Muscle layer of duodenum (tissue), 2 donors: Measurements from ENCODE around the gene SH3BP4.

ENCODE experiments used
- H3K27ac ChIP-seq: one replicate; pipeline ENCODE4 v1.7.0; 2013; ENCODE audit warnings: mild to moderate bottlenecking, low read length
- H3K27me3 ChIP-seq: one replicate; pipeline ENCODE4 v1.7.0; 2013; ENCODE audit warnings: low read depth, mild to moderate bottlenecking, control low read depth, low read length
- H3K36me3 ChIP-seq, 2 donors: one replicate each; pipeline ENCODE4 v1.7.0; 2013; ENCODE audit warnings: low read length in 2 of 2, control low read depth in 1 of 2, mild to moderate bottlenecking in 1 of 2; ENCODE audit not compliant: insufficient read depth in 2 of 2, control insufficient read depth in 1 of 2
- H3K4me1 ChIP-seq, 2 donors: one replicate each; pipeline ENCODE4 v1.7.0; 2013; ENCODE audit warnings: low read length in 2 of 2, mild to moderate bottlenecking in 2 of 2, control low read depth in 1 of 2, moderate library complexity in 1 of 2; ENCODE audit not compliant: insufficient read depth in 2 of 2, control insufficient read depth in 1 of 2
- H3K4me3 ChIP-seq, 2 donors: one replicate each; pipeline ENCODE4 v1.7.0; 2013; ENCODE audit warnings: low read length in 2 of 2, low read depth in 1 of 2, mild to moderate bottlenecking in 1 of 2
- H3K9me3 ChIP-seq, 2 donors: one replicate each; pipeline ENCODE4 v1.7.0; 2013; ENCODE audit warnings: low read length in 2 of 2, control low read depth in 1 of 2, mild to moderate bottlenecking in 1 of 2; ENCODE audit not compliant: control insufficient read depth in 1 of 2
- donor health status: healthy.

Gene SH3BP4

DNA sequence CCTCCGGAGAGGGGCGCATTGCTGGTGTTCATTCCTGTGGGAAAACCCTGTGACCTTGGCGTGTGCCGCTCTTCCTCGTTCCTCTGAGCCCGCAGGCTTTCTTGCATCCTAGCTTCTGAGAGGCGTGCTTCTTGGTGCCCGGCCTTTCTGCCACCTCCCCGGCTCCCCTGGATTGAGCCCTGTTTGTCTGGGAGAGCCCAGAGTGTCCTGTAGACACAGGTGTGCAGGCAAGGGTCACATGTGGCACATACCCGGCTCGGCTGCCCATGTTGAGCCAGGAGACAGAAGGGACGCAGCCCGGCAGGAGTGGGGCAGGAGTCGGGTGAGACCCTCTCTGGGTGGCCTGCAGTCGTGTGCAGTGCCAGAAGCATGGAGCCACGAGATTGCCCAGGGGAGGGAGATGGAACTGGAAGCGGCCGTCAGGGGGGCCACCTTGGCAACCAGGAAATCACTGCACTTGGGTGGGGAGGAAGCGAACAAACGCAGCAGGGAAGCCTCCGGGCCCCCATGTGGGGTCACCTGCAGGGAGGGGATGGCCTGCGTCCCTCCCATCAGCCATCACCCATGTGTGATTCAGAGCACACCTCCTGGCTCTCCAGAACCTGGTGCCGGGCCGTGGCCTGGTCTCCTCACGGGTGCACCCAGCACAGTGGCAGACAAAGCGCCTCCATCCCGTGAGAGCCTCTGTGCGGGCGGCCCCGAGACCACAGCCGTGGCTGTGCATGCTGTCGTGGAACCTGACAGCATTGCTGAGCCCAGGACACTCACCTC lies 92.9 kb downstream of the SH3BP4 start:
- Histone ChIP-seq H3K27me3 (no peaks in the 10 kb centered on the region), H3K4me3 (no peak overlapping the region), H3K27ac (no peak overlapping the region), H3K9me3 (no peaks in the 10 kb centered on the region), H3K36me3 (peaks cover 17 to 29% of the 10 kb centered on the region in 2 donors), H3K4me1 (no peaks in the 10 kb centered on the region)

DNA sequence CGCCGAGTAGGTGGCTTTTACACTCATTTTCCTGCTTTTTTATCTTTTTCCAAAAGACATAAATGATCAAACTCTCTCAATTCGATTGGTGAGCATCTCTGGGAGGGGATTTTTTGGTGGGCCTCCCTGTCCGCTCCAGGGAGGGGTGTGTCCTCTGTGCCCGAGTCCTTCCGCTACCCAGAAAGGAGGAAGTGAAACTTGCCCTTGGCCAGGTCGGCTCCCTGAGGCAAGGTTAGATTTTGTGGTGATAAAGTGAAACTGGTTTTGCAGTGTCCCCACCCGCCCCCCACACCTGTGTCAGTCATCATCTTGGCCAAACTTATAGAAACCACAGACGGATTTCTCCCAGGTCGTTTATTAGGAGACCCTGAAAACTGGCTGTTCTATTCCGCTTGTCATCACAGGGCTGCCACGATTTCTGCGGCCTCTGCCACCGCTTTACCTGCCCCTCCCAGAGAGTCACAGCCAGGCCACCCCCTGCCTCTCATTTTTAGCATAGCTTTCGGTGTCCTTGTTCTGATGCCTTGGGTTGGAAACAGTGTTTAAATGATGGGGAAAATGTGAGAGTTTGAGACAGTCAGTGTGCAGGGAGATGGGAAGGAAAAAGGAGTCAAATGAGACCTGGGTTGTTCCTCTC lies 93.6 kb downstream of the SH3BP4 start:
- H3K27me3 ChIP-seq = no peaks in the 10 kb centered on the region
- peaks cover 17 to 29% of the 10 kb centered on the region in 2 donors for H3K36me3 ChIP-seq
- H3K27ac ChIP-seq = no peak overlapping the region
- H3K9me3 ChIP-seq = no peaks in the 10 kb centered on the region
- H3K4me1 ChIP-seq = no peaks in the 10 kb centered on the region
- H3K4me3 ChIP-seq = no peak overlapping the region

DNA sequence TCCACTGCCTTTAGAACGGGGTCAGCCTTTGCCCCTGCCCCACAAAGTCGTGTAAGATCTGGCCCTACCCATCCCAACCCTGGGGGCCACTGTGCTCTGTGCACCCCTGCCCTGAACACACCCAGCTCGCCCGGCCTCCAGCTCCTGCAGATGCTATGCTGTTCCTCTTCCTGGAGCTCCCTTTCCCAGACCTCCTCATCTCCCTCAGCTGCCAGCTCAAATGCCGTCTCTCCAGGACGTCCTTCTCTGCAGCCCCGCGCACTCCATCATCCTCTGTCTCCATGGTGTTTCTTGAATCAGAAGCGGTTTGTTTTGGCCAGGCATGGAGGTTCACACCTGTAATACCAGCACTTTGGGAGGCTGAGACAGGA lies 94.1 kb downstream of the SH3BP4 start:
- Histone ChIP-seq H3K4me3 (no peak overlapping the region), H3K27me3 (no peaks in the 10 kb centered on the region), H3K36me3 (peaks cover 17 to 25% of the 10 kb centered on the region in 2 donors), H3K4me1 (peaks cover 3 to 4% of the 10 kb centered on the region in 2 donors), H3K27ac (no peak overlapping the region), H3K9me3 (no peaks in the 10 kb centered on the region)

DNA sequence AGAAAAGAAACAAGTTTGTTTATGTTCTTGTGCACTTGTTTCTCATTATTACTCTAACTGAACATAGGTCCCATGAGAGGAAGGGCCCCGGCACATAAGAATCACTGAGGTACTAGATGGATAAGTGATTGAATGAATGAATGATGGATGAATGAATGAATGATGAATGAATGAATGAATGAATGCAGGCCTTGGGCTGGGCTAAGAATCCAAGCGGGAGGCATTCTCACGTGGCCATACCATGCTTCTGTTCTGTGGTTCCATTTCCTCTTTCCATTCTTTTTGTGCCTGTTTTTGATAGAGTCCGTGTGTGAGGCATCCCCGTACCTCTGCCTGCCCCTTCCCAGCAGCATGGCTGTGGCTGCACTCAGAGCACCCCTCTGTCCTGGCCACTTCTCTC lies 94.8 kb downstream of the SH3BP4 start:
- Histone ChIP-seq H3K27me3 (no peaks in the 10 kb centered on the region), H3K4me1 (peaks cover 9 to 10% of the 10 kb centered on the region in 2 donors), H3K9me3 (no peaks in the 10 kb centered on the region), H3K4me3 (no peak overlapping the region), H3K27ac (no peak overlapping the region), H3K36me3 (peaks cover 10 to 19% of the 10 kb centered on the region in 2 donors)

DNA sequence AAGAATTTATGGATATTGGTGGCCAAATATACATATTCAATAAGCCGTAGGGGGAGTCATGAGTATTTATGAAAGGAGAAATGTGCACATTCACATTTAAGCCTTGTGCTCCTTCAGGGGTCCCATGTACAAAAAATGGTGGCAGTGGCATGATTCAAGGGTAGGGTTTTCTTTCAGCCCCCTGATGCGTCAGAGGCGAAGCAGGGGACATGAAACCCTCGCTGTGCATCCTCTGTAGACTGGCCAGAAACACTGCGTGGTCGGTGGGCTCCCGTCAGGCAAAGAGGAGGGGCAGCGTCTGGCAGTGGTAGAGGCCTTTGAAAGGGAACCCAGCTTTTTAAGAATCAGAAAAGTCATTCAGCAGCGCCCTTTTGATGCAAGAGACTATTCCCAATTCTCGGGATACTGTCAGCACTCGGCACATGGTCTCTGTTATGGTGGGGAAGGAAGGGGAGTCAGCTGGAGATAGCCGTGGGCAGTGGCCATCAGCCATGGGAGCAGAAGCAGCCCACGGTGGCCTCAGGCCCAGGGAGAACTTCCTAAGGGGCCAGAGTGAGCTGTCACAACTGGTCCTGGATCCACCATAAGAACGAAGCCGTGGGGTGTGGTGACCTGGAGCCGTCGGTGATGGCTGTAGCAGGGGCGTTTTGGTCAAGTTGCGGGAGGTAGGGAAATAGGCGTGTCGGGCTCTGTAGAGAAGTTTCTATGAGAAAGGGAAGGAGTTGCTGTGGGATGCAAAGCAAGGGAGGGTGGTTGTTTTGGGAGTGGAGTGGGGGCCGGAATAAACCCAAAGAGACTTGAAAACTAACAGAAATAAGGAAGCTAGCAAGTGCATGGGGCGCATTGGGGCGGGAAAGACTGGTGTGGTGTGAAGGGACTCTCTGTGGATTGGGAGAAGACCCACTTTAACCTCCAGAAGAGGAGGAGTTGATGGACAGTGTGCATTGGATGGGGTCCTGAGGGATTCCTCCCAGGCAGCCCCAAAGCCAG lies 95.6 kb downstream of the SH3BP4 start:
- Histone ChIP-seq H3K4me3 (no peak overlapping the region), H3K4me1 (peaks cover 10 to 12% of the 10 kb centered on the region in 2 donors), H3K27me3 (no peaks in the 10 kb centered on the region), H3K9me3 (no peaks in the 10 kb centered on the region), H3K36me3 (peaks cover 2 to 10% of the 10 kb centered on the region in 2 donors), H3K27ac (no peak overlapping the region)

DNA sequence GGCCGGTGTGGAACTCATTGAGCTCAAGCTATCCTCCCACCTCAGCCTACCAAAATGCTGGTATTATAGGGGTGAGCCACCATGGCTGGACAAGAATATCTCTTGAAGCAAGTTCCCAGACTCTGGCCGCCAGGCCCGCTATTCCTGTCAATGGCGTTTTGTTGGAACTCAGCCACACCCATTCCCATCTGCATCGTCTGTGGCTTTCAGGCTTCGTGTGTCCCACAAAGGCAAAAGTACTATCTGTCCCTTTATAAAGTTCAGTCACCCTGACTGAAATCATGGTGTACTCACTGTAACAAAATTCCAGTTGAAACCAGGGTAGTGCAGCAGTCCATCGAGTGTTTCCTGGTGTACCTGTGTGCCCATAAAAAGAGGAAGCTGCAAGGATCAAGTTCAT lies 96.7 kb downstream of the SH3BP4 start:
- no peaks in the 10 kb centered on the region for H3K9me3 ChIP-seq
- peaks cover 10 to 12% of the 10 kb centered on the region in 2 donors for H3K4me1 ChIP-seq
- H3K36me3 ChIP-seq = peaks cover 4 to 10% of the 10 kb centered on the region in 2 donors
- H3K27ac ChIP-seq = no peak overlapping the region
- H3K4me3 ChIP-seq = no peak overlapping the region
- H3K27me3 ChIP-seq = no peaks in the 10 kb centered on the region

DNA sequence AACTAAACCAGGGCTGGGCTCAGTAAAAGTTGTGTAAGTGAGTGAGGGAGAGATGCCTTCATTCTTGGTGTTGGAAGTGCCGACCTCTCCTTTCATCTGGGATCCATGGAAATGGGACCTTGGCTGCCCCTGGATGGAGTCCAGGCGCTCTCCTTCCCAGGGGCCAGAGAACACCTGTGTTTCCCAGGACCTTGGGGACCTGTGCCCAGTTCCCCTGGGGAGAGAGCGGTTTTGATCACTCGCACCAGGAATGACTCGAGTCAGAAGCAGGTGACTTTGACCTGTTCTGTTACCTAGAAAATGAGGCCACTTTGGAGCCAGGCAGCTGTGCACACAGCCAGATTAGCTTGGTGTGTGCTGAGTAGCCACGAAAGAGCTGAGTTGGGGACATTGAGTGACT lies 97.3 kb downstream of the SH3BP4 start:
- peaks cover 4 to 10% of the 10 kb centered on the region in 2 donors for H3K36me3 ChIP-seq
- no peaks in the 10 kb centered on the region for H3K27me3 ChIP-seq
- peaks cover 10 to 12% of the 10 kb centered on the region in 2 donors for H3K4me1 ChIP-seq
- H3K9me3 ChIP-seq = no peaks in the 10 kb centered on the region
- no peak overlapping the region for H3K4me3 ChIP-seq
- H3K27ac ChIP-seq = no peak overlapping the region

DNA sequence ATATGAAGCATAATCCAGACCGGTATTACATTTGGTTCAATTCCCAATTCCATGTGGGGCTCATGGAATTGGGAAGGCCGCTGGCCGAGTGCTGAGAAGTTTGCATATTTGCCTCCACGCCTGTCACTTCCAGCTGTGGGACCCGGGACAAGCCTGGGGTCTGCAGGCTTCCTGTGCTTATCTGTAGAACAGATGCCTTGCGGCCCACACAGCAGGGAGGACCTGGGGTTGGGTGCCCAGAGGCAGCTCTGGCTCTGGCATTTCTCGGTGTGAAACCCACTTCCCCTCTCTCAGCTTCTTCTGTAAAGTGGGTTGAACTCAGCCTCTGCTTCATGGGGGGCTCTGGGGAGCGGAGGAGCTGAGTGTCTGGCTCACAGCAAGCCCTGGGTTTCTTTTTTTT lies 97.9 kb downstream of the SH3BP4 start:
- H3K4me3 ChIP-seq = no peak overlapping the region
- peaks cover 9 to 10% of the 10 kb centered on the region in 2 donors for H3K36me3 ChIP-seq
- H3K9me3 ChIP-seq = no peaks in the 10 kb centered on the region
- H3K27ac ChIP-seq = no peak overlapping the region
- no peaks in the 10 kb centered on the region for H3K27me3 ChIP-seq
- H3K4me1 ChIP-seq = peaks cover 10 to 12% of the 10 kb centered on the region in 2 donors

DNA sequence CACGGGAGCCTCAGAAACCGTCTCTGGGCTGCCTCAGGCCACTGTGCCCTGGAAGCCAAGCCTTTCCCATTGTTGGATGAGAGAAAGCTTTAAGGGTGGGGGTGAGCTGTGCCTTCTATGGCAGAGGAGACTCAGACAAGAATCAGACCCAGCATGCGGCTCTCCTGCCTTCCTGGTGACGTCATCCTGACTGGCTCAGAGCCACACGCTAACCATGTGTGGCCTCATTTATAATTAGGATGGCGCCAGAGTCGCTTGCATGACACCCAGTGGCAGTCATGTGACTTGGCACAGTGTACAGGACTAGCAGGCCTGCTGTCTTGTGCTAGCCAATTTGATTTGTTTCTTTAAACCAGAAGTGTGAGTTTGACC lies 99.1 kb downstream of the SH3BP4 start:
- Histone ChIP-seq H3K27ac (peak overlapping the region; percentile 40), H3K9me3 (no peaks in the 10 kb centered on the region), H3K4me1 (peaks cover 10 to 12% of the 10 kb centered on the region in 2 donors), H3K36me3 (peaks cover 6 to 12% of the 10 kb centered on the region in 2 donors), H3K4me3 (no peak overlapping the region), H3K27me3 (no peaks in the 10 kb centered on the region)

DNA sequence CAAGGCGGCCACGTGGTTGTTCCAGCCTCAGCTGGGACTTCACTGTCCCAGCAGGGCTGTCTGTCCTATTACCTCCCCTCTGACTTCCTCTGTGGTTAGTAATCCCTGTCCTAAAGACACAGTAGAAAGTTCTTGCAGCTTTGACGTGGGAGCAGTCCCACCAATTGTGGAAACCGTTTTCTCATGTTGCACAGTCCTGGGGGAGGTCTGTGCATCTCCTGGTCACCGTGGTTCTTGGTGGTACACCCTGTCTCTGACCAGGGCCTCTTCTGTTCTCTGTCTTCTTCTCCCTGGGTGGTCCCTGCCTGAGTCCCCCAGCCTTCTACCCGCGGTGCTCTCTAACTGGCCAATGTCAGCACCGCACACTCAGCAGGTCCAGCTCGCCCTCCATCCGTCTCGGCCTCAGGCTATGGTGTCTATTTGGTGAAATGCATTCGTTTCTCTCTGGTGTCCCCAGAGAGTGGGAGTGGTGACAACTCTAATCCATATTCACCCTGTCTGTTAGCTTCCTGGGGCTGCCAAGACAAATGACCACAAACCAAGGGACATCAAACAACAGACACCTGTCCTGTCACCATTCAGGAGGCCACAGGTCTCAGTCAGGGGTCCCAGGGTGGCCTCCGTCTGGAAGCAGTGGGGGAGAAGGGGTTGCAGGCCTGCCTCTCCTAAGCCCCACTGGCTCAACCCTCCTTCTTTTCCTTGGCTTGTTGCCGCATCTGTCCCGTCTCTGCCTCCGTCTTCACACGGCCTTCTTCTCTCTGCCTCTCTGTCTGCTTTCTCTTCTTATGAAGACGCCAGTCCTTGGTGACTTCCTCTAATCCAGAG lies 99.8 kb downstream of the SH3BP4 start:
- H3K9me3 ChIP-seq = no peaks in the 10 kb centered on the region
- no peak overlapping the region for H3K4me3 ChIP-seq
- peaks cover 6 to 12% of the 10 kb centered on the region in 2 donors for H3K36me3 ChIP-seq
- peak overlapping the region; percentile 40 for H3K27ac ChIP-seq
- no peaks in the 10 kb centered on the region for H3K27me3 ChIP-seq
- peaks cover 10 to 12% of the 10 kb centered on the region in 2 donors for H3K4me1 ChIP-seq
